DOHH2 (cell line): ENCODE measurements around the gene ATP11A.

Source experiments
- EZH2phosphoT487 ChIP-seq: fragments of 200-600 bp; sonication (generic); IDR thresholded peaks from 2 replicates; pipeline ENCODE4 v1.6.1; 2017; ENCODE audit warnings: borderline replicate concordance, mild to moderate bottlenecking, antibody characterized with exemption, low read length, moderate library complexity, mixed read lengths
- TF ChIP-seq, protein P1 (sequence below): fragments of 200-600 bp; sonication (generic); IDR thresholded peaks from one replicate; pipeline ENCODE4 v1.5.1; 2014; ENCODE audit warnings: antibody characterized with exemption, mild to moderate bottlenecking, low read depth, low read length; ENCODE audit not compliant: poor library complexity, severe bottlenecking

DNA sequence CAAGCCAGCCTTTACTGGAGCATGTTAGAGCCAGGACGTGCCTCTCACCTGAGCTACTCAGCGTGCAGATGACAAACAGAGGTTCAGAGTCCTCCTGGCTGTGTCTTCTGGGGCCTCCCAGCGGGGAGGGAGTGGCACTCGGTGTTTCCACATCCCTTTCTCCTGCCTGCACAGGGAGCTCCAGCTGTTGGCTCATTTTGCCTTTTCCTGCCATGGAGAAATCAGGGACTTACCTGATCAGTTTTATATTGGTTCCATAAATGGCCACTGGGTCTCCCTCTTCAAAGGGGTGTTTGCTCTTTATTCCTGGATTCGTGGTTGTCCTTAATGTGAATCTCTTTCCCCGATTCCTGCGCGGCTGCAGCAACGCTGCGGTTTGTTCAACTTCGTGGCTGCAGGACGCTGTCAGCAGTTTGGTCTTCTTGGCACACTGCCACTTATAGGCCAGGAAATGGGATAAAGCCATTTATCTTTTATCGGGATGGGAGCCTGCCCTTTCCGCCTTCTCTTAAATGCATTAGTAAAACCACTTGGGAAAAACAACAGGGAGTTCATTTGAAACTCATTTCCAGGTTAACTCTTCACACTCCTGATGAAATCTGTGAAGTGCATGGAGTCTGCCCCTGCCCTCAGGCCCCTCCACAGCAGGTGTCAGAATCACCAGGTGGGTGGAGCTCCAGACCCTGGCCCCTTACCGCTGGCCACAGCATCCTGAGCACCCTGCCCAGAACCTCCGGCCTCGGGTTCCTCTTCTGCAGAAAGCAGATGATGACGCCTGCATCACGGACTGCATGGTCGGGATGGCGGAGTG is 239.3 kb downstream of the ATP11A start:
- TF ChIP-seq, protein P1, sequence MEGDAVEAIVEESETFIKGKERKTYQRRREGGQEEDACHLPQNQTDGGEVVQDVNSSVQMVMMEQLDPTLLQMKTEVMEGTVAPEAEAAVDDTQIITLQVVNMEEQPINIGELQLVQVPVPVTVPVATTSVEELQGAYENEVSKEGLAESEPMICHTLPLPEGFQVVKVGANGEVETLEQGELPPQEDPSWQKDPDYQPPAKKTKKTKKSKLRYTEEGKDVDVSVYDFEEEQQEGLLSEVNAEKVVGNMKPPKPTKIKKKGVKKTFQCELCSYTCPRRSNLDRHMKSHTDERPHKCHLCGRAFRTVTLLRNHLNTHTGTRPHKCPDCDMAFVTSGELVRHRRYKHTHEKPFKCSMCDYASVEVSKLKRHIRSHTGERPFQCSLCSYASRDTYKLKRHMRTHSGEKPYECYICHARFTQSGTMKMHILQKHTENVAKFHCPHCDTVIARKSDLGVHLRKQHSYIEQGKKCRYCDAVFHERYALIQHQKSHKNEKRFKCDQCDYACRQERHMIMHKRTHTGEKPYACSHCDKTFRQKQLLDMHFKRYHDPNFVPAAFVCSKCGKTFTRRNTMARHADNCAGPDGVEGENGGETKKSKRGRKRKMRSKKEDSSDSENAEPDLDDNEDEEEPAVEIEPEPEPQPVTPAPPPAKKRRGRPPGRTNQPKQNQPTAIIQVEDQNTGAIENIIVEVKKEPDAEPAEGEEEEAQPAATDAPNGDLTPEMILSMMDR: no peak
- no peak for TF ChIP-seq EZH2phosphoT487
